ENCODE data around the gene TCF7L1. TPM values are rescaled to one million over a fixed set of nuclear protein-coding genes. Genes with fewer than 3 reads are reported as not detected.
A peak's percentile ranks its signal among the peaks of the same experiment; 100 is the strongest.

TCF7L1 gene
- total and polyA plus RNA-seq, 4 donors = 12.3 to 21.5 (median 13.8) TPM

DNA sequence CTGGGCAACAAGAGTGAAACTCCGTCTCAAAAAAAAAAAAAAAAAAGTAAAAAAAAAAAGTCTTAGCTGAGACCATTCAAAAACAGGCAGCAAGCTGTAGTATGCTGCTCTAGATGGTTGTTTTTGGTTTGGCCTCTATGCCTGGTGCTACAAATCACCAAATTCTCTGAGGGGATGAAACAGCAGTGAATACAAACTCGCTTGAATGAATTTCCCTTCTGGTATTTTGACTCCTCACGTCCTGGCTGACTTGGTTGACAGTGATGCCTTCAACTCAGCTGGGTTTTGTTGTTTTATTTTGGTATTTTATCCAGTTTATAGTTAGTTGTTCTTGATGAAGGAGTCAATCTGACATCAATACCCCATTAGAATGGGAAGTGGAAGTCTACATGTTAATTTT lies 3.3 kb upstream of the TCF7L1 start:
- Histone ChIP-seq H3K27ac (ENCODE audit: low read depth in 1 of 2, low read length in 1 of 2) (no peak overlapping the region), H3K4me1 (ENCODE audit: control insufficient read depth in 5 of 5, insufficient read depth in 5 of 5, low read length in 5 of 5) (peaks cover 0 to 11% (median 0%) of the 10 kb centered on the region in 5 donors), H3K27me3 (ENCODE audit: control insufficient read depth in 3 of 3, insufficient read depth in 3 of 3, low read length in 2 of 3) (no peaks in the 10 kb centered on the region), H3K4me3 (no peak overlapping the region), H3K9ac (ENCODE audit: insufficient read depth in 1 of 2, low read length in 2 of 2) (no peak overlapping the region), H3K9me3 (ENCODE audit: control insufficient read depth in 4 of 4, insufficient read depth in 3 of 4, low read length in 3 of 4) (no peaks in the 10 kb centered on the region), H3K36me3 (ENCODE audit: control insufficient read depth in 4 of 4, insufficient read depth in 4 of 4, low read length in 4 of 4) (no peaks in the 10 kb centered on the region)
- DNase-seq = no peak
- no peak for ATAC-seq (ENCODE audit: insufficient read depth, low FRiP score)
- TF ChIP-seq, protein P1, sequence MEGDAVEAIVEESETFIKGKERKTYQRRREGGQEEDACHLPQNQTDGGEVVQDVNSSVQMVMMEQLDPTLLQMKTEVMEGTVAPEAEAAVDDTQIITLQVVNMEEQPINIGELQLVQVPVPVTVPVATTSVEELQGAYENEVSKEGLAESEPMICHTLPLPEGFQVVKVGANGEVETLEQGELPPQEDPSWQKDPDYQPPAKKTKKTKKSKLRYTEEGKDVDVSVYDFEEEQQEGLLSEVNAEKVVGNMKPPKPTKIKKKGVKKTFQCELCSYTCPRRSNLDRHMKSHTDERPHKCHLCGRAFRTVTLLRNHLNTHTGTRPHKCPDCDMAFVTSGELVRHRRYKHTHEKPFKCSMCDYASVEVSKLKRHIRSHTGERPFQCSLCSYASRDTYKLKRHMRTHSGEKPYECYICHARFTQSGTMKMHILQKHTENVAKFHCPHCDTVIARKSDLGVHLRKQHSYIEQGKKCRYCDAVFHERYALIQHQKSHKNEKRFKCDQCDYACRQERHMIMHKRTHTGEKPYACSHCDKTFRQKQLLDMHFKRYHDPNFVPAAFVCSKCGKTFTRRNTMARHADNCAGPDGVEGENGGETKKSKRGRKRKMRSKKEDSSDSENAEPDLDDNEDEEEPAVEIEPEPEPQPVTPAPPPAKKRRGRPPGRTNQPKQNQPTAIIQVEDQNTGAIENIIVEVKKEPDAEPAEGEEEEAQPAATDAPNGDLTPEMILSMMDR (IDR thresholded peaks at IDR 0.05; ENCODE audit: control extremely low read depth, extremely low read depth) = no peak
- WGBS, 2 donors = 83 to 91% methylated on average over 3 of the region's 3 CpGs

DNA sequence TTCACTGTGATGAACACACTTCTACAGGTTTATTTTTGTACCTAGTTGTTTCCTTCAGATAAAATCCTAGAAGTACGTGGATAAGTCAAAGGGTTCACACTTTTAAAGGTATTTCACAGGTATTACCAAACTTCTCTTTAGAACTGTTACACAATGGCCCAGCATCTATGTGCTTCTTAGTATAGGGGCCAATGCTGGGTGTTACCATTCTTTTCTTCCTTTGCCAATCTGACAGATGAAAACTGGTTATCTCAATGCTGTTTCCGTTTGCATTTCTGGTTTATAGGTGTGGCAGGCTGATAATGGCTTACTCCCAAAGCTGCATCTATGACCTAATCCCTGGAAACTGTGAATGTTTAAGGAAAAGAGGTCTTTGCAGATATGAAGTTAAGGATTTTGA lies 2.8 kb upstream of the TCF7L1 start:
- no peak overlapping the region for H3K9ac ChIP-seq (ENCODE audit: insufficient read depth in 1 of 2, low read length in 2 of 2)
- no peaks in the 10 kb centered on the region for H3K36me3 ChIP-seq (ENCODE audit: control insufficient read depth in 4 of 4, insufficient read depth in 4 of 4, low read length in 4 of 4)
- no peak overlapping the region for H3K27ac ChIP-seq (ENCODE audit: low read depth in 1 of 2, low read length in 1 of 2)
- H3K27me3 ChIP-seq (ENCODE audit: control insufficient read depth in 3 of 3, insufficient read depth in 3 of 3, low read length in 2 of 3) = no peaks in the 10 kb centered on the region
- DNase-seq (no peak), ATAC-seq (ENCODE audit: insufficient read depth, low FRiP score) (no peak)
- H3K4me3 ChIP-seq = no peak overlapping the region
- TF ChIP-seq, protein P1 (IDR thresholded peaks at IDR 0.05; ENCODE audit: control extremely low read depth, extremely low read depth) = no peak
- H3K4me1 ChIP-seq (ENCODE audit: control insufficient read depth in 5 of 5, insufficient read depth in 5 of 5, low read length in 5 of 5) = peaks cover 0 to 17% (median 4%) of the 10 kb centered on the region in 5 donors
- H3K9me3 ChIP-seq (ENCODE audit: control insufficient read depth in 4 of 4, insufficient read depth in 3 of 4, low read length in 3 of 4) = no peaks in the 10 kb centered on the region
- WGBS, 2 donors = 48 to 54% methylated on average over 2 of the region's 2 CpGs

DNA sequence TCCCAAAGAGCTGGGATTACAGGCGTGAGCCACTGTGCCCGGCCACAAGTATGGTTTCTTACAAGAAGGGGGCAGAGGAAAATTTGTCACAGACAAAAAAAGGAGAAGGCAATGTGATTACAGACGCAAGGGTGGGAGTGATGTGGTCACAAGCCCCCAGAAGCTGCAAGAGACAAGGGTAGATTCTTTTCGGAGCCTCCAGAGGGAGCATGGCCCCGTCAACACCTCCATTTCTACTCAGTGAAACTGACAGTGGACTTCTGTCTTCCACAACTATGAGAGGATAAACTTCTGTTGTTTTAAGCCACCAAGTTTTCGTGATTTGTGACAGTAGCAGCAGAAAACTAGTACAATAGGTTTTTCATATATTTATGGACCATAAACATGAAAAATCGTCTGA lies 2.1 kb upstream of the TCF7L1 start:
- H3K4me3 ChIP-seq = no peak overlapping the region
- TF ChIP-seq, protein P1 (IDR thresholded peaks at IDR 0.05; ENCODE audit: control extremely low read depth, extremely low read depth) = peak; percentile 31
- WGBS, 2 donors = 46 to 48% methylated on average over 7 of the region's 7 CpGs
- no peaks in the 10 kb centered on the region for H3K27me3 ChIP-seq (ENCODE audit: control insufficient read depth in 3 of 3, insufficient read depth in 3 of 3, low read length in 2 of 3)
- no peaks in the 10 kb centered on the region for H3K36me3 ChIP-seq (ENCODE audit: control insufficient read depth in 4 of 4, insufficient read depth in 4 of 4, low read length in 4 of 4)
- ATAC-seq (ENCODE audit: insufficient read depth, low FRiP score) (no peak), DNase-seq (peak; percentile 56 to 75 (median 62))
- H3K9me3 ChIP-seq (ENCODE audit: control insufficient read depth in 4 of 4, insufficient read depth in 3 of 4, low read length in 3 of 4) = no peaks in the 10 kb centered on the region
- H3K4me1 ChIP-seq (ENCODE audit: control insufficient read depth in 5 of 5, insufficient read depth in 5 of 5, low read length in 5 of 5) = peaks cover 0 to 24% (median 6%) of the 10 kb centered on the region in 5 donors
- no peak overlapping the region for H3K27ac ChIP-seq (ENCODE audit: low read depth in 1 of 2, low read length in 1 of 2)
- no peak overlapping the region for H3K9ac ChIP-seq (ENCODE audit: insufficient read depth in 1 of 2, low read length in 2 of 2)

DNA sequence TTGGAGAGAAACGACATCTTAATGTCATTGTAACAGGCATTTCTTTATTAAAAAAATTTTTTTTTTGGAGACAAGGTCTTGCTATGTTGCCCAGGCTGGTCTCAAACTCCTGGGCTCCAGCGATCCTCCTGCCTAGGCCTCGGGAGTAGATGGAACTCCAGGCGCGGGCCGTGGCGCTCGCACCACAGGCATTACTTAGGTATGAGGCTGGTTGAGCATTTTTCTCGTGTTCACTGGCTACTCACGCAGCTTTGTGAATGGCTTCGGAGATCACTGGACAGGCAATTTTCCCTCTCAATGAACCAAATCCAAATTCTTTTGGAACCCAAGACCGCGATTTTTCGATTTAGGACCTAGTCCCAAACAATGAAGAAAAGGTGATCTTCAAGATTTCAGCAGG lies 795 bp upstream of the TCF7L1 start:
- H3K36me3 ChIP-seq (ENCODE audit: control insufficient read depth in 4 of 4, insufficient read depth in 4 of 4, low read length in 4 of 4) = peaks cover 0 to 3% (median 0%) of the 10 kb centered on the region in 4 donors
- H3K9me3 ChIP-seq (ENCODE audit: control insufficient read depth in 4 of 4, insufficient read depth in 3 of 4, low read length in 3 of 4) = no peaks in the 10 kb centered on the region
- H3K27me3 ChIP-seq (ENCODE audit: control insufficient read depth in 3 of 3, insufficient read depth in 3 of 3, low read length in 2 of 3) = no peaks in the 10 kb centered on the region
- TF ChIP-seq, protein P1 (IDR thresholded peaks at IDR 0.05; ENCODE audit: control extremely low read depth, extremely low read depth) = no peak
- peaks cover 0 to 37% (median 16%) of the 10 kb centered on the region in 5 donors for H3K4me1 ChIP-seq (ENCODE audit: control insufficient read depth in 5 of 5, insufficient read depth in 5 of 5, low read length in 5 of 5)
- WGBS, 2 donors = 30 to 32% methylated on average over 14 of the region's 14 CpGs
- no peak overlapping the region for H3K27ac ChIP-seq (ENCODE audit: low read depth in 1 of 2, low read length in 1 of 2)
- peak overlapping the region in 1 of 2 donors; percentile 80 for H3K9ac ChIP-seq (ENCODE audit: insufficient read depth in 1 of 2, low read length in 2 of 2)
- ATAC-seq (ENCODE audit: insufficient read depth, low FRiP score) = no peak
- peak overlapping the region; percentile 78 for H3K4me3 ChIP-seq
- DNase-seq = no peak
